ENCODE measurements around the gene PROC.

The PROC gene

DNA sequence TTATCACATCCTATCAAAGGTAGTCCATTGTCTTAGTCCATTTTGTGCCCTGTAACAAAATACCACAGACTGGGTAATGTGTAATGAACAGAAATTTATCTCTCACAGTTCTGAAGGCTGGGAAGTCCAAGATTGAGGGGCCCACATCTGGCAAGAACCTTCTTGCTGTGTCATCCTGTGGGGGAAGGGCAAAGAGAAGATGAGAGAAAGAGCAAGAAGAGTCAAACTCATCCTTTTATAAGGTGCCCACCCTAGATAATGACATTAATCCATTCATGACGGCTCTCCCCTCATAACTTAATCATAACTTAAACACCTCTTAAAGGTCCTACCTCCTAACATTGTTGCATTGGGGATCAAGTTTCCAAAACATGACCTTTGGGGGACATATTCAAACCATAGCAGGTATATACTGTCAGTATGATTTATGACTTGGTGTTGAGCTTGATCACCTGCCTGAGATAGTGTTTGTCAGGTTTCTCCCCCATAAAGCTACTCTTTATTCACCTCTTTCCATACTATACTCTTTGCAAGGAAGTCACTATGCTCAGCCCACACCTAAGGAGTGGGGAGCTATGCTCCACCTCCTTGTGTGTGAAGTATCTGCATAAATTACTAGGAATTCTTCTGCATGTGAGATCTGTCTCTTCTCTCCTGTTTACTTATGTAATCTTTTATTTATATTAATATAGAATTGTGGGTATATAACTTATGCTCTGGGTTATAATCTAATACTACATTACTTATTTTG is 25.2 kb upstream of the PROC start:
- in situ Hi-C loops (cut with HindIII; ENCODE audit: low sequenced_read_pairs) = no loop called here

DNA sequence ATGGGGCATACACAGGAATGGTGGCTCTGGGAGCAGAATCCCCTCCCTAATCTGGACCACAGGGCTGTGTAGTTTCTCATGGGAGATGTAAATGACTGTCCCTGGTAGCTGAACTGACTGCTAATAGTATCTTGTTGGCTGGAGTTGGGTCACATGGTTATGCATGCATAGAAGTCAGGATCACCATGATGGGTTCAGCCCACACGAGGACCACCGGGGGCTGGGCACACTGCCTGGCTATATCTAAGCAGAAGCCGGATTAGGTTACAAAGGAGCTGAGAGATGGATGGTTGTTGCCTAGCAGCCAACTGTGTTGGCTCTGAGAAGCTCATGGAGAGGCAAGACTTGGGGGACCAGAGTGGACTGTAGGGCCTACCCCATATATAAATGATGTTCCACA is 23.7 kb upstream of the PROC start:
- in situ Hi-C loops (cut with HindIII; ENCODE audit: low sequenced_read_pairs) = no loop called here

DNA sequence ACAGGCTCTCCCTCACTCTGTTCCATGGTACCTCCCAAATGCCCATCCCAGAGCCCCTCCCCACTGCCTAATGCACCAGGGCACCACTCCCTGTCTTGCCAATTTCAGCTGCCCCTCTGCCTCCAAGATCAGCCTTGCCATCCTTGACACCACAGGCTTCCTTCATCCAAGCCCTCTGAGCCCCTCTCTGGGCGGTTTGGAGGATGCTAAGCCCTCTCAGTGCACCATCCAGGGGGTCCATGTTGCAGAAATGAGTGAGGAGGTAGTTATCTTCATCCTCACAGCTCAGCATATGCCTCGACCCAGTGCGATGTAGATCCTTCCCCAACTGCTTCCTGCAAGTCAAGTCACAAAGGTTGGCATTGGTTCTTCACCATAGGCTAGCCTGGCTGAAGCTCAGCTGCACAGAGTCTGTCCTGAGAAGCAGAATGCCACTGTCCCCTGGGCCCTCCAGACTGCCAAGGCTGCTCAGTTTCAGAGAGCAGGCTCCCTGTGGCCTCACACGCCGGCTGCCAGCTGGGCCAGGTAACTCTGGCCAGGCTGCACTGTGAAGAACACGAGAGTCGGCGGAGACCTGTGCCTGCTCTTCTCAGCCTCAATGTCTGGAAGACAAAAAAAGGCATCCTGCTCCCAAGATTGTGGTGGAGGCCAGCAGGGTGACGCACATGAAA is 20.5 kb upstream of the PROC start:
- in situ Hi-C loops (cut with HindIII; ENCODE audit: low sequenced_read_pairs) = no loop called here

- in situ Hi-C loops (cut with HindIII; ENCODE audit: low sequenced_read_pairs) = no loop called here
Observed at GRCh38 chr2:127398239-127398590, 20.0 kb upstream of the PROC start.

GRCh38 chr2:127400533-127400896 is 17.7 kb upstream of the PROC start:
- in situ Hi-C loops (cut with HindIII; ENCODE audit: low sequenced_read_pairs) = no loop called here

DNA sequence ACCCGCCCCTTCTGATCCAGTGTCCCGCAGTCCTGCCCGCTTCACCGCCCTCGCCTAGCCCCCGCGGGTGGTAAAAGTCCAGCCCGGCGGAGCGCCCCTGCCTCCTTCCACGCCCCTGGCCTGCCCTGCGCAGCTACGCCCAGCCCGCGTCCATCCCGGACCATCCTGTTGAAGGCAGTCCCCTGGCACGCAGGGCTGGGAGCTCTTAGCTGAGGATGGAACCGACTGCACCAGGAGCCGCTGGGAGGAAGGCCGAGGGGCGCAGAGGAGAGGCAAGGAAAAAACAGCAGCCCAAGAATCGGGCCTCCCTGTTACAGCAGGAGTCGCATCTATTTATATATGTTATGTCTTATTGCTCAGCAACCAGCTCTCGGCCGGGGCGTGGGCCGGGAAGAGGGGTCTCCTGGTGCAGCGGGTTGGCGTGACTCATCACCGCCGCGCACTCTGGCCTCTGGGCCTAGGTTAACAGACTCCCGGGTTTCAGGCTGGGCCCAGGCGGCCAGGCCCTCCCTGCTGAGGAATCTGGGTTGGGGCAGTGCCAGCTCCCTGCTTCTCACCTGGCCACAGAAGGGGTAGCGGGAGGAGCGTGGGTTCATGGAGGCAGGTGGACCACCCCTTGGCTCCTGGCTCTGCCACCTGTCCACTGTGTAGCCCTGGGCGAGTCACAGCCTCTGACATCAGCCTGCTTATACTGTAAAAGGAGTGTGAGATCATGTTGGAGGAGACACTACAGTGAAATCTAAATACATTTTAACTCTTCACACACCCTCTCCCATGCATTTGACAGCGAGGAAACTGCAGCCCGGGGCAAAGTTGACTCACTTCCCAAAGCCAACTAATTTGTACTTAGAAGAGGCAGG is 17.1 kb upstream of the PROC start:
- in situ Hi-C loops (cut with HindIII; ENCODE audit: low sequenced_read_pairs) = no loop called here

GRCh38 chr2:127401757-127402695 is 16.2 kb upstream of the PROC start:
- in situ Hi-C loops (cut with HindIII; ENCODE audit: low sequenced_read_pairs) = no loop called here

GRCh38 chr2:127403460-127403859 is 14.8 kb upstream of the PROC start:
- in situ Hi-C loops (cut with HindIII; ENCODE audit: low sequenced_read_pairs) = no loop called here

- in situ Hi-C loops (cut with HindIII; ENCODE audit: low sequenced_read_pairs) = no loop called here
Observed at GRCh38 chr2:127404466-127405254, 13.6 kb upstream of the PROC start.

GRCh38 chr2:127405255-127405610 is 13.0 kb upstream of the PROC start:
- in situ Hi-C loops (cut with HindIII; ENCODE audit: low sequenced_read_pairs) = no loop called here

DNA sequence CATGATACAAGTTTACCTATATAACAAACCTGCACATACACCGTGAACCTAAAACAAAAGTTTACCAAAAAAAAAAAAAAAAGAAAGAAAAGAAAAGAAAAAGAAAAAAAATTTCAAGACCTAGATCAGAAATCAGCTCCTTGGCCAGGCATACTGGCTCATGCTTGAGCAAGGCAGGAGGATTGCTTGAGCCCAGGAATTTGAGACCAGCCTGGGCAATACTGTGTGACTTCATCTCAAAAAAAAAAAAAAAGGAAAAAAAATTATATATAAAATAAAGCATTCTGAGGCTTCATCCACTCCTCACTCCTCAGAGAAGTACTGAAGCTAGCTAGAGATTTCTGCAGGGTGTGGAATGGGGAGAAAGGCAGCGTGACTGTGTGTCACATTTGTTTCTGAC is 11.8 kb upstream of the PROC start:
- in situ Hi-C loops (cut with HindIII; ENCODE audit: low sequenced_read_pairs) = no loop called here

DNA sequence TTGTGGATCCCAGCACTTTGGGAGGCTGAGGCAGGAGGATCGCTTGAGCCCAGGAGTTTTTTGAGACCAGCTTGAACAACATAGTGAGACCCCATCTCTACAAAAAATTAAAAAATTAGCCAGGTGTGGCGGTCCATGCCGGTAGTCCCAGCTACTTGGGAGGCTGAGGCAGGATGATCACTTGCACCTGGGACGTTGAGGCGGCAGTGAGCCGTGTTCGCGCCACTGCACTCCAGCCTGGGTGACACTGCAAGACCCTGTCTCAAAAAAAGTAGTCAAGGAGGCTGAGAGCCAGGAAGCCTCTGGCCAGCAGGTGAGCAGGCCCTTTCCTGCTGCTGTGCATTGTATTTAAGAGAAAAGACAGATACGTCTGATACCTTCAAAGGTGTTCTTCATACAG is 11.1 kb upstream of the PROC start:
- in situ Hi-C loops (cut with HindIII; ENCODE audit: low sequenced_read_pairs) = no loop called here

GRCh38 chr2:127407661-127408003 is 10.6 kb upstream of the PROC start:
- in situ Hi-C loops (cut with HindIII; ENCODE audit: low sequenced_read_pairs) = no loop called here

DNA sequence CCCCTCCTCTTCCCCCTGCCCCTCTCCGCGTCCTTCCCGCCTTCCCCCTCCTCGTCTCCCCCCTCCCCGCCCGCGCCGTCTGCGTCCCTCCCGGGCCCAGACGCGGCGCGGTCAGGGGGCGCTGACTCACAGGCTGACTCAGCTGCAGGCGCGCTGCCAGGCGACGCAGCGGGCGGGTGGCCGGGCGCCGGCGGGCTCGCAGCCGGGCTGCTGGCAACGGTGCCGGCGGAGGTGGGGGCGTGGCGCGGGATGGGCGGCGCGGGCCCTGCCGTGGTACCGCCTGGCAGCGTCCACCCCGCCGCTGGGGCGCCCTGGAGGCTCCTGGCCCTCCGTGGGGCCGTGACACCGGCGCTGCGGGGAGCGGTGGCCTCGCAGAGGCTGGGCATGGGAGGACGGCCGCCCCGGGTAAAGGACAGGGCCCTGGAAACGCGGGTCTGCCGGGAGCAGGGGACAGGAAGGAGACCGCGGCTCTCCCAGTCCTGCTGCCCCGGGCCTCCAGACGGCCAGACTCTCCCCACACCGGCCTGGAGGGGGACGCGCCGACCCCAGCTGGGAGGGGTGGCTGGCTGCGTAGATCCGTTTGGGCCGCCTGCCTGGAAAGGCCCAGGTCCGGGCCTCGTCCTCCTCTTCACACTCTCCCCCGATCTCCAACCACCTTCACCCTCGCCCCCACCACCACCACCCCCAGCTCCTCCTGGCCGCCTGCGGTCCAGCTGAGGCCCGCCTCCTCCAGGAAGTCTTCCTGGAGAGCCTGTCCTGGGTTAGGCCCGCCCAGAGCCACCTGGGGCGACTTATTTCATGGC is 10.0 kb upstream of the PROC start:
- in situ Hi-C loops (cut with HindIII; ENCODE audit: low sequenced_read_pairs) = no loop called here

DNA sequence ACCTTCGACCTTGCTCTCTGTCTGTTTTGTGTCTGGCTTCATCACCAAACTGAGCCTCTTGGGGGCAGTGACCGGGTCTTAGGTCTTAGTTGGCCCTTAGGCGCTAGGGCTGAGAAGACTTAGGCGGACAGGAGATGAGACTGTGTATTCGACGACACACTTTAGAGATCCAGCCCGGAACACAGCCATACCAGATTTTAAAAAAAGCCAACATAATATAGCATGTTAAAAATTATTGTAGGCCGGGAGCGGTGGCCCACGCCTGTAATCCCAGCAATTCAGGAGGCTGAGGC is 9.5 kb upstream of the PROC start:
- in situ Hi-C loops (cut with HindIII; ENCODE audit: low sequenced_read_pairs) = no loop called here

DNA sequence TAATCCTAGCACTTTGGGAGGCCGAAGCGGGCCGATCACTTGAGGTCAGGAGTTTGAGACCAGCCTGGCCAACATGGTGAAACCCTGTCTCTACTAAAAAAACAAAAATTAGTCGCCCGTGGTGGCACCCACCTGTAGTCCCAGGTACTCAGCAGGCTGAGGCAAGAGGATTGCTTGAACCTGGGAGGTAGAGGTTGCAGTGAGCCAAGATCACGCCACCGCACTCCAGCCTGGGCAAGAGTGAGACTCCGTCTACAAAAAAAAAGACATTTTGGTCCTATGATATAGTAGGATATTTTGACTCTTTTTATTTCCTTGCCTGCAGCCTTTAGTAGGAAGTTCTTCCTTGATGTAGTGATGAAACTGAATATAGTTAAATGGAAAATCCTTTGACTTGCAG is 8.5 kb upstream of the PROC start:
- in situ Hi-C loops (cut with HindIII; ENCODE audit: low sequenced_read_pairs) = loop anchor here (5.0 kb wide), 1 partner anchor 42 kb away; no protein-coding TSS in a partner anchor

DNA sequence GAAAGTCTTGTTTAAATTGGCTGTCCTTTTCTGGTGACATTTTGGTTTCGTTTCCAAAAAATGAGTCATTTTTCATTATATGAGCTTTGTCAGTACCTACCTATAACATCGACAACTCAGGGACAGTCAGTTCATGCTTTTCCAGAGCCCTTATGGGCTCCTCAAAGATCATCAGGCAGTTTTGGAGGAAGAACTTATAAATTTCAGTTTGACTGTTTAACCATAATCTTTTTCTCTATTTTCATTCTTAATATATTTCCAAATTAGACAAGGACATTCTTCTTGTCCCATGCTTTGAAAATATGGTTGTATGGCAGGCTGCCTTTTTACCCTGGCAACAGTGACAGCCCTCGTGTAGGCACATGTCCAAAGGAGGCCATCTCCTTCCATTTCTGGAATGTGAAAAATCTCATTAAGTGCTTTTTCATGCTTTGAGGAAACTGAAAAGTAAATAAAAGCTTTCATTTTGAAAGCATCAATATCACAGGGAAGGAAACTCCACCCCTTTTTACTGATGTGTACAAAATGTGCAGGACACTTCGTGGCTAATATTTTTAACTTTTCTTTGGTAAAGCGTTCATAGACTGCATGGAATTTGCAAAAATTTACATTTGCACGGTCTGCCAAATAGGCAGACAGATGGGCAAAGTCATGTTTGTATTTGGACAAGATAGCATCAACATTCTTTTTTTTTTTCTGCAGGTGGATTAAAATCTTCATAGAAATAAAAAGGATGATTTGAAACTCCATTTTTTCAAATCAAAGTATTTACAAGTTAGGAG is 7.2 kb upstream of the PROC start:
- in situ Hi-C loops (cut with HindIII; ENCODE audit: low sequenced_read_pairs) = loop anchor here (5.0 kb wide), 1 partner anchor 44 kb away; no protein-coding TSS in a partner anchor

DNA sequence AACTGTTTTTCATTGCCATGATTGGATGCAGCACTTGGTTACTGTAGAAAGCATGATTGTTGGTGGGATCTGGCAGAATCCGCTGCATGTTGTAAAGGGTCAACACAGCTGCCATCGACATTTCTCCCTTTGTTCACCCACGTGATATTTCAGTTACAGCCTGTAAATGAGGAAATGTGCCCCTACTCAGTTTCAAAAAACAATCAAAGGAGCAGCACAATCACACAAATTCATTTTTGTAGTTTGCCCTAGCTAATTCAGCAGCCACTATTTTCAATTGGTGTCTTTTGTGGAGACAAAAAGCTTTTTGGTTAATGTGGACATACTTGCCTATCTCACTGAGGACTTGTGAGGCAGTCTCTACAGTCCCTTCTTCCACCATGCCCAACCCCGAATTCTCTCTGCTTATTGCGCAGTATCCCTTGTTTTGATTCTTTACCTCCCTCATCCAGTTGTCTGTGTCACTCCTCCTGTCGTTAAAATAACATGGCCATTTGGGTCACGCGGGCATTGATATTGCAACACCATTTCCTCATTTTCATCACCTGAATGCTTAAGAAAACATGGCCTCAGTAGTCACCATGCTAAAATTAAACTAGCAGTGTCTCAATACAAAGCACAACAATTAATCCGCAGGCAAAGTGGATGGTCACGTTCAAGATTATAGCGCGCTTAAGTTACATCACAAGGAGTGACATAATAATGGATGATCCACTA is 6.4 kb upstream of the PROC start:
- in situ Hi-C loops (cut with HindIII; ENCODE audit: low sequenced_read_pairs) = loop anchor here (5.0 kb wide), 1 partner anchor 45 kb away; no protein-coding TSS in a partner anchor
